AG10803 (cell line): ENCODE results near the gene TNS3.

Experiments used
- DNase-seq: peaks from one replicate; pipeline ENCODE4 v3.0.0; 2010; ENCODE audit warnings: low read depth
- H3K4me3 ChIP-seq: 2 replicates; pipeline ENCODE4 v1.5.1; 2011; ENCODE audit warnings: mild to moderate bottlenecking, low read length, control low read depth
- TF ChIP-seq, protein P1 (sequence below): conservative IDR thresholded peaks from 2 replicates; pipeline ENCODE4 v1.5.1; 2011; ENCODE audit warnings: mild to moderate bottlenecking, low read length, control low read depth, inconsistent platforms

The TNS3 gene

DNA sequence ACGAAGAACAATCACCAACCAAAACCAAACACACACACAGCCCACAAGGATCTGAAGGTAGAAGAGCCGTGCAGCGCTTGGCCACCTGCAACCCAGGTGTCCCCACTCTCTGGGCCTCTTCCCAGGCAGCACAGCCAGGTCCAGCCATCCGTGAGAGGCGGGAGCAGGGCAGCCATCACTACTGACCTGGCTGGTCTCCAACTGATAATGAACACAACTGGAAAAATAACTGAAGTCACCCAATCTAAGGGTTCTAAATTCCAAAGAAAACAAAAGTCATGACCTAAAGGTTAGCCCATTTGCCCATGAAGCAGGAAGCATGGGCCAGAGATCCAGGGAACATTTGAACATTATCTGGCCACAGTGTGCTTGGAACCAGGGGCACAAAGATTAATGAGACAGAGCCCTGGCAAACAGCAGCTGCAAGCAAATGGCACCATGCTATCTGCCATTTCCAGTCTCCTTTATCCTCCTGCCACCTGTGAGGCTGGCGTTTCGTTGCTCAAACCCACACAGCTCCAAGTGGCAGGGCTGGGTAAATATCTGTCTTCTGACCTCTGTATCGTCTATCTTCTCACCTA, 207.9 kb downstream of the TNS3 start:
- TF ChIP-seq, protein P1, sequence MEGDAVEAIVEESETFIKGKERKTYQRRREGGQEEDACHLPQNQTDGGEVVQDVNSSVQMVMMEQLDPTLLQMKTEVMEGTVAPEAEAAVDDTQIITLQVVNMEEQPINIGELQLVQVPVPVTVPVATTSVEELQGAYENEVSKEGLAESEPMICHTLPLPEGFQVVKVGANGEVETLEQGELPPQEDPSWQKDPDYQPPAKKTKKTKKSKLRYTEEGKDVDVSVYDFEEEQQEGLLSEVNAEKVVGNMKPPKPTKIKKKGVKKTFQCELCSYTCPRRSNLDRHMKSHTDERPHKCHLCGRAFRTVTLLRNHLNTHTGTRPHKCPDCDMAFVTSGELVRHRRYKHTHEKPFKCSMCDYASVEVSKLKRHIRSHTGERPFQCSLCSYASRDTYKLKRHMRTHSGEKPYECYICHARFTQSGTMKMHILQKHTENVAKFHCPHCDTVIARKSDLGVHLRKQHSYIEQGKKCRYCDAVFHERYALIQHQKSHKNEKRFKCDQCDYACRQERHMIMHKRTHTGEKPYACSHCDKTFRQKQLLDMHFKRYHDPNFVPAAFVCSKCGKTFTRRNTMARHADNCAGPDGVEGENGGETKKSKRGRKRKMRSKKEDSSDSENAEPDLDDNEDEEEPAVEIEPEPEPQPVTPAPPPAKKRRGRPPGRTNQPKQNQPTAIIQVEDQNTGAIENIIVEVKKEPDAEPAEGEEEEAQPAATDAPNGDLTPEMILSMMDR = no peak
- DNase-seq = no peak
- H3K4me3 ChIP-seq = no peak overlapping the region

DNA sequence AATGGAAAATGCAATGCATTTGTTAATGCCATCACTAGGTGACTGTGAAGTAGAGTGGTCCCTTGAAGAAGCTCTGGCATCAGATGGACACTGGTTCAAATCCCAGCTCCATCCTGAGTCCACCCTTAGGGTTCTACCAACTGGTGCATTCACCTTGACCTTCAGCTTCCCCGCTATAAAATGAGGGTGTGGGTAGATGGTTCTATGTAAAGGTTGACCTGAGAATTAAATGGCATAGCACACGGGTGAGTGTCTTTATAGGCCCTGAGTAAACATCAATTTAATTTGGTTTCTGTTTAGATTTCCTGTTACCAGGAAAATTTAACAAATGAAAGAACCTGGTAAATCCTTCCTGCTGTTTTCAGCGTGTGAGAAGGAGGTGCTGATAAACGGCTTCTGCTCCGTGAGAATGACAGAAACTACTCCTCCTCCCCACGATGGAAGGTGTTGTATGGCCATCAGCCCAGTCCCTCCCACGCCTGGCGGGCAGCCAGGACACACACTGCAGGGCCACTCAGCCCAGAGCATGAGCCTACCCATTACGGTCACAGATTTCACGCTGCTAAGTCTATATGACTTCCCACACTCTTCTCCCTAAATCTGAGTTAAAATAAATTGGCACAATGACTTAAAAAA, 210.1 kb downstream of the TNS3 start:
- TF ChIP-seq, protein P1 = no peak
- no peak for DNase-seq
- H3K4me3 ChIP-seq = no peak overlapping the region

DNA sequence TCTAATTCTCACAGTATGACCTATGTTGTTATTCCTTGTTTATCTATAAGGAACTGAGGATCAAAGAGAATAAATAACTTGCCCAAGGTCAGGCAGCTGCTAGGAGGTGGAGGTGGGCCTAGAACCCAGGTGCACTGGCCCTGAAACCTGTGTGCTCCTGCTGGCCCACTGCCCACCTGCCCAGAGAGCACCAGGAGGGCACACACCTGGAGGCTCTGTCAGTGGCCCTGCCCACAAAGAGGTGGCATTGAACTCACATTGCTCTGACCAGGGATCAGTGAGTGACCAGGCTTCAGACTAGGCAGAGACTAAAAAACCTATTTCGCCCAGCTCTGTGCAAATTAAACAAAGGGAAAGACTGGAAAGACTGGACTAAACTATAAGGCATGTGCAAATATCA, 210.6 kb downstream of the TNS3 start:
- TF ChIP-seq, protein P1 = no peak
- no peak for DNase-seq
- H3K4me3 ChIP-seq = no peak overlapping the region

DNA sequence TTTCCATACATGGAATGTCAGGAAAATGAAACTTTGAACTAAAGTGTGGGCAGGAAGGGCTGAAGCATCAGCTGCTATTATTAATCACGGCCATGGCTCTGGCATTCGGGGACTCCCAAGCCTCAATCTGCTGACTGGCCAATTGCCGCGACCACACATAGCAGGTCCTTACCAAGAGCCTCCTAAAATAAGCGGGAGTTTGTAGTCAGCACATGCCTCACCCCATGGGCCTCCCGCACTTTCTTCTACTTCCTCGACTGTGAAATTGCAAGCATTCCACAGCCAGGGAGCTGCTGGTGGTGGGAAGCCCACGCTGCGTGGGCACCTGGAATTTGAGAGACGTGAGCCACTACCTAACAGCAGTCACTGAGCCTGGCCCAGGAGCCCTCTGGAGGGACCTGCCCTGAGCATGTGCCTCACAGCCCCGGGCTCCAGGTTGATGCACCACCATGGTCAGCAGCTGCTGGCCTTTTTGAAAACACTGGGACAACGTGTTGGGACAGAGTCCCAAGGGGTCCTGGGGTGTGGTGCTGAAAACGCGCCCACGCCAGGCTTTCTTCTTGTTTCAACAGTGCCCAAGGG, 211.4 kb downstream of the TNS3 start:
- TF ChIP-seq, protein P1 = no peak
- no peak overlapping the region for H3K4me3 ChIP-seq
- no peak for DNase-seq

DNA sequence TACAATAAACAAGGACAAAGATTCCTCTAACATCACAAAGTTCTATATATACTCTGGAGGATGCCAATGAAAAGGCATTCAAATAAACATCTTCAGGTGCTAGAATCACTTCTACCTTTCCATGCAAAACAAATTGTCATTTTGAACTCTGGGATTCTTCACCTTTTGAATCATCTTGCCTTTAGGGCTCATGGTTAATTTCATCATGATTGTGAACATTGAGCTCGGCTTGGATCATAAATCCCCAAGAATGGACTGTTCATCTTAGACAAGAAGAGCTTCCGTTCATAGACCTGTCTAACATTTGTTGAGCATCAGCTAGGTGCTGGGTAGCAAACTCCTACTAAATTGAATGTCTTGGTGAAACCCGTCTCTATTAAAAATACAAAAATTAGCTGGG, 212.2 kb downstream of the TNS3 start:
- TF ChIP-seq, protein P1 = no peak
- no peak for DNase-seq
- no peak overlapping the region for H3K4me3 ChIP-seq

DNA sequence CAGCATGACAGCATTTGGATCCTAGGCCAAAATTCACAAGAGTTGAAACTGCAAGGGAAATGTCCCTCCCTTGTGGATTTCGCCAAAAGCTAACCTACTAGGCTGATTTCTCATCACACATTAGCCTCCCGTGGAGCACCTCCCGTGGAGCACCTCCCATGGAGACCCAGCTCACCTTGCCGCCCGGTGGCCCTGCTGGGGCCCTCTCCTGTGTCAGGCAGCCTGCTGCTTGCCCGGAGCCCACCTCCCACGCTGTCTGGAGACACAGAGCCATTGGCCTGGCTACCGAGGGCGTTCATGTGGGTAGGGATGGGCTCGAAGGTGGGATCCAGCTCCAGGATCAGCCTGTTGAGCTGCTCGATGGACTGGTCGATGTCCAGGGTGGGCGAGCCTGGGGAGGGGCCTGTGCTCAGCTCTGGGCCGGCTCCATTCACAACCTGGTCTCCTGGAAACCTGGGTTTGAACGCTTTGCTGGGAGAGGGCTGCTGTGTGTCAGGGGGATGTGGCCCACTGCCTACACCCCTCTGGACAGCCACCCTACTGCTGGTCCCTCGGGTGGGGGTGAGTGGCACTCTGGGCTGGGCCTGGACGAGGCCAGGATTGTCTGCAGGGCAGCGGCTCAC, 213.6 kb downstream of the TNS3 start:
- no peak for DNase-seq
- TF ChIP-seq, protein P1 = no peak
- H3K4me3 ChIP-seq = no peak overlapping the region
